Stimulated activated CD8-positive, alpha-beta memory T cell treated with anti-CD3 and anti-CD28 coated beads, Interleukin-2, amount 100 ng/mL, for 1 hour (primary cell): ENCODE data around the gene PANX3.

Source experiments
- DNase-seq, 2 donors: peaks; one replicate each; pipeline ENCODE4 v3.0.0-alpha.2; 2020; ENCODE audit warnings: low read depth in 2 of 2

PANX3 gene

GRCh38 chr11:124612567-124613246, 1.5 kb downstream of the PANX3 start:
- no peak for DNase-seq

GRCh38 chr11:124618863-124619262, 7.6 kb downstream of the PANX3 start:
- DNase-seq, result no peak

GRCh38 chr11:124622531-124623451, 11.6 kb downstream of the PANX3 start, which contains the start of gene TBRG1:
TBRG1 (plus strand) TSS chr11:124622864; CDS start chr11:124623084, 220 bp downstream.
- peak; percentile 62 to 67 for DNase-seq

GRCh38 chr11:124623861-124624525, 12.8 kb downstream of the PANX3 start:
- no peak for DNase-seq

- DNase-seq, result no peak
Measured at GRCh38 chr11:124625504-124626168, 14.4 kb downstream of the PANX3 start.

- no peak for DNase-seq
Measured at GRCh38 chr11:124627546-124627945, 16.3 kb downstream of the PANX3 start.

- DNase-seq, result no peak
Measured at GRCh38 chr11:124629961-124630360, 18.7 kb downstream of the PANX3 start.

GRCh38 chr11:124633355-124633754, 22.1 kb downstream of the PANX3 start:
- no peak for DNase-seq

- no peak for DNase-seq
Measured at GRCh38 chr11:124635932-124636331, 24.7 kb downstream of the PANX3 start.

- no peak for DNase-seq
Measured at GRCh38 chr11:124638500-124638899, 27.3 kb downstream of the PANX3 start.

- no peak for DNase-seq
Measured at GRCh38 chr11:124639186-124639585, 28.0 kb downstream of the PANX3 start.

- no peak for DNase-seq
Measured at GRCh38 chr11:124640666-124641065, 29.4 kb downstream of the PANX3 start.

- DNase-seq, result no peak
Measured at GRCh38 chr11:124642628-124643027, 31.4 kb downstream of the PANX3 start.

- no peak for DNase-seq
Measured at GRCh38 chr11:124643042-124643604, 31.9 kb downstream of the PANX3 start.

- no peak for DNase-seq
Measured at GRCh38 chr11:124643605-124644425, 32.6 kb downstream of the PANX3 start.

- DNase-seq, result peak in 1 of 2 donors; percentile 2
Measured at GRCh38 chr11:124644426-124645280, 33.4 kb downstream of the PANX3 start.

GRCh38 chr11:124646148-124646547, 34.9 kb downstream of the PANX3 start:
- DNase-seq, result no peak

GRCh38 chr11:124648610-124649009, 37.4 kb downstream of the PANX3 start:
- no peak for DNase-seq

GRCh38 chr11:124656774-124657630, 45.8 kb downstream of the PANX3 start:
- no peak for DNase-seq
